MM.1S (cell line): ENCODE results near the gene SCAP.

ENCODE experiments used
- DNase-seq: peaks from one replicate; pipeline ENCODE4 v3.0.0-alpha.2; 2015
- H2AFZ ChIP-seq: fragments of 300-600 bp; sonication (generic); 2 replicates; pipeline ENCODE4 v1.6.0; 2016; ENCODE audit warnings: antibody characterized with exemption, low read length
- H3F3A ChIP-seq: fragments of 300-600 bp; sonication (generic); 2 replicates; pipeline ENCODE4 v1.6.1; 2016; ENCODE audit warnings: mild to moderate bottlenecking, antibody characterized with exemption, low read length, moderate library complexity, mixed read lengths; ENCODE audit not compliant: insufficient read depth
- H3K27ac ChIP-seq: fragments of 300-600 bp; sonication (generic); 2 replicates; pipeline ENCODE4 v1.5.1; 2016; ENCODE audit warnings: mild to moderate bottlenecking, low read length
- H3K27me3 ChIP-seq: fragments of 300-600 bp; sonication (generic); replicated peaks from 2 replicates; pipeline ENCODE4 v1.6.0; 2016; ENCODE audit warnings: low read length; ENCODE audit not compliant: insufficient read depth
- H3K36me3 ChIP-seq: fragments of 300-600 bp; sonication (generic); replicated peaks from 2 replicates; pipeline ENCODE4 v1.6.1; 2016; ENCODE audit warnings: mild to moderate bottlenecking, low read length, mixed read lengths; ENCODE audit not compliant: insufficient read depth
- H3K4me1 ChIP-seq: fragments of 300-600 bp; sonication (generic); 2 replicates; pipeline ENCODE4 v1.6.1; 2016; ENCODE audit warnings: low read length, mixed read lengths
- H3K4me2 ChIP-seq: fragments of 300-600 bp; sonication (generic); 2 replicates; pipeline ENCODE4 v1.6.0; 2016; ENCODE audit warnings: low read depth, low read length
- H3K4me3 ChIP-seq: fragments of 300-600 bp; sonication (generic); 2 replicates; pipeline ENCODE4 v1.5.1; 2016; ENCODE audit warnings: low read length, mixed read lengths
- H3K79me2 ChIP-seq: fragments of 300-600 bp; sonication (generic); 2 replicates; pipeline ENCODE4 v1.6.1; 2016; ENCODE audit warnings: mixed run types, low read length, mixed read lengths
- H3K9ac ChIP-seq: fragments of 300-600 bp; sonication (generic); 2 replicates; pipeline ENCODE4 v1.6.1; 2016; ENCODE audit warnings: low read length, mixed read lengths
- H3K9me2 ChIP-seq: fragments of 300-600 bp; sonication (generic); replicated peaks from 2 replicates; pipeline ENCODE4 v1.6.1; 2016; ENCODE audit warnings: mild to moderate bottlenecking, low read length, mixed read lengths; ENCODE audit not compliant: insufficient read depth
- H3K9me3 ChIP-seq: fragments of 300-600 bp; sonication (generic); replicated peaks from 2 replicates; pipeline ENCODE4 v1.6.1; 2016; ENCODE audit warnings: mild to moderate bottlenecking, low read length, mixed read lengths; ENCODE audit not compliant: insufficient read depth
- H4K20me1 ChIP-seq: fragments of 300-600 bp; sonication (generic); 2 replicates; pipeline ENCODE4 v1.6.1; 2016; ENCODE audit warnings: mild to moderate bottlenecking, low read length, moderate library complexity, mixed read lengths; ENCODE audit not compliant: insufficient read depth
- CTCF ChIP-seq: fragments of 300-600 bp; sonication (generic); IDR thresholded peaks from 2 replicates; pipeline ENCODE4 v1.5.1; 2016; ENCODE audit warnings: antibody characterized with exemption, low read length, mixed read lengths
- EZH2 ChIP-seq: fragments of 300-600 bp; sonication (generic); optimal IDR thresholded peaks from 2 replicates; pipeline ENCODE3; 2017; ENCODE audit warnings: low read depth, mild to moderate bottlenecking, antibody characterized with exemption, low read length, mixed read lengths
- EZH2phosphoT487 ChIP-seq: fragments of 300-600 bp; sonication (generic); IDR thresholded peaks from 2 replicates; pipeline ENCODE4 v1.6.1; 2018; ENCODE audit warnings: antibody characterized with exemption, low read length

Gene SCAP

GRCh38 chr3:47392933-47393332 is 82.8 kb downstream of the SCAP start:
- no peaks in the 10 kb centered on the region for H3K4me1 ChIP-seq
- no peak overlapping the region for H3K4me3 ChIP-seq
- no peaks in the 10 kb centered on the region for H3F3A ChIP-seq
- H3K79me2 ChIP-seq, result peaks cover 95% of the 10 kb centered on the region
- no peak overlapping the region for H2AFZ ChIP-seq
- no peaks in the 10 kb centered on the region for H3K9me2 ChIP-seq
- 0 out of 2 replicates have a peak, but pooled peaks cover 3% of the 10 kb centered on the region for H4K20me1 ChIP-seq
- H3K27ac ChIP-seq, result no peak overlapping the region
- DNase-seq, result no peak
- no peaks in the 10 kb centered on the region for H3K27me3 ChIP-seq
- H3K9me3 ChIP-seq, result no peaks in the 10 kb centered on the region
- H3K9ac ChIP-seq, result no peak overlapping the region
- no peak for TF ChIP-seq EZH2phosphoT487
- no peak for TF ChIP-seq EZH2
- TF ChIP-seq CTCF, result no peak
- H3K4me2 ChIP-seq, result no peak overlapping the region
- H3K36me3 ChIP-seq, result no peaks in the 10 kb centered on the region

GRCh38 chr3:47385796-47386195 is 89.9 kb downstream of the SCAP start:
- Histone ChIP-seq H2AFZ (no peak overlapping the region), H3K4me3 (no peak overlapping the region), H3K9me3 (no peaks in the 10 kb centered on the region), H3K9ac (no peak overlapping the region), H3K79me2 (peaks cover 96% of the 10 kb centered on the region), H4K20me1 (peaks cover 10% of the 10 kb centered on the region; the same call in 1 of the 2 replicates), H3K36me3 (no peaks in the 10 kb centered on the region), H3K27me3 (no peaks in the 10 kb centered on the region), H3F3A (peaks cover 4% of the 10 kb centered on the region; the same call in 1 of the 2 replicates), H3K4me1 (peaks cover 6% of the 10 kb centered on the region), H3K9me2 (no peaks in the 10 kb centered on the region), H3K27ac (no peak overlapping the region), H3K4me2 (no peak overlapping the region)
- TF ChIP-seq EZH2, result no peak
- no peak for TF ChIP-seq EZH2phosphoT487
- TF ChIP-seq CTCF, result no peak
- DNase-seq, result no peak

GRCh38 chr3:47385007-47385406 is 90.7 kb downstream of the SCAP start:
- H3K79me2 ChIP-seq, result peaks cover 92% of the 10 kb centered on the region
- H3K27me3 ChIP-seq, result no peaks in the 10 kb centered on the region
- H3F3A ChIP-seq, result peaks cover 4% of the 10 kb centered on the region; the same call in 1 of the 2 replicates
- H3K9me2 ChIP-seq, result no peaks in the 10 kb centered on the region
- H3K36me3 ChIP-seq, result no peaks in the 10 kb centered on the region
- H3K27ac ChIP-seq, result no peak overlapping the region
- no peak overlapping the region for H3K9ac ChIP-seq
- H4K20me1 ChIP-seq, result peaks cover 10% of the 10 kb centered on the region; the same call in 1 of the 2 replicates
- no peak for DNase-seq
- no peak overlapping the region for H2AFZ ChIP-seq
- no peak overlapping the region for H3K4me2 ChIP-seq
- peaks cover 6% of the 10 kb centered on the region for H3K4me1 ChIP-seq
- no peaks in the 10 kb centered on the region for H3K9me3 ChIP-seq
- H3K4me3 ChIP-seq, result no peak overlapping the region
- TF ChIP-seq EZH2, result no peak
- TF ChIP-seq EZH2phosphoT487, result no peak
- no peak for TF ChIP-seq CTCF
